Keratinocyte (primary cell): ENCODE measurements around the gene MYDGF. TPM values are rescaled to one million over a fixed set of nuclear protein-coding genes. Genes with fewer than 3 reads are reported as not detected.

Experiments
- DNase-seq: peaks from one replicate; pipeline ENCODE4 v3.0.0-alpha.2; 2011; ENCODE audit warnings: low read depth, missing footprints, low spot score
- FAIRE-seq: peaks from 2 replicates; lab custom pipeline; 2011; peaks lifted over from hg19 to GRCh38; lab: Jason Lieb, UNC
- H2AFZ ChIP-seq: 2 replicates; pipeline ENCODE4 v1.6.0; 2012; ENCODE audit warnings: low read length, control low read depth, inconsistent platforms; ENCODE audit not compliant: control insufficient read depth
- H3K27ac ChIP-seq: 2 replicates; pipeline ENCODE4 v1.5.1; 2011; ENCODE audit warnings: low read length; ENCODE audit not compliant: control insufficient read depth, insufficient read depth
- H3K27me3 ChIP-seq: 3 replicates; pipeline ENCODE4 v1.6.0; 2011; ENCODE audit warnings: low read length; ENCODE audit not compliant: control insufficient read depth, insufficient read depth; ENCODE audit errors: extremely low read depth
- H3K36me3 ChIP-seq, 2 experiments: 2 replicates in 1 of 2; 3 replicates in 1 of 2; pipeline ENCODE4 v1.5.1; 2011; ENCODE audit warnings: low read length in 2 of 2, mild to moderate bottlenecking in 1 of 2; ENCODE audit not compliant: control insufficient read depth in 2 of 2, insufficient read depth in 2 of 2; ENCODE audit errors: extremely low read depth in 1 of 2
- H3K4me1 ChIP-seq: 3 replicates; pipeline ENCODE4 v1.5.1; 2011; ENCODE audit warnings: low read length; ENCODE audit not compliant: control insufficient read depth, insufficient read depth; ENCODE audit errors: extremely low read depth
- H3K4me2 ChIP-seq: 3 replicates; pipeline ENCODE4 v1.6.0; 2011; ENCODE audit warnings: low read depth, low read length; ENCODE audit not compliant: control insufficient read depth, insufficient read depth; ENCODE audit errors: extremely low read depth
- H3K4me3 ChIP-seq, 3 experiments: fragments of 200-600 bp in 1 of 3; sonication (generic) in 1 of 3; 2 replicates in 2 of 3; 3 replicates in 1 of 3; pipeline ENCODE4 v1.5.1; 2011 to 2016; ENCODE audit warnings: low read length in 3 of 3, mild to moderate bottlenecking in 3 of 3, control low read depth in 2 of 3, inconsistent platforms in 1 of 3, low read depth in 1 of 3, mixed read lengths in 1 of 3, mixed run types in 1 of 3, moderate library complexity in 1 of 3; ENCODE audit not compliant: control insufficient read depth in 2 of 3, insufficient read depth in 2 of 3; ENCODE audit errors: extremely low read depth in 1 of 3
- H3K79me2 ChIP-seq: 2 replicates; pipeline ENCODE4 v1.6.0; 2012; ENCODE audit warnings: low read length; ENCODE audit not compliant: control insufficient read depth, insufficient read depth
- H3K9ac ChIP-seq: 3 replicates; pipeline ENCODE4 v1.6.0; 2011; ENCODE audit warnings: low read length; ENCODE audit not compliant: control insufficient read depth, insufficient read depth; ENCODE audit errors: extremely low read depth
- H3K9me1 ChIP-seq: 3 replicates; pipeline ENCODE4 v1.6.0; 2011; ENCODE audit warnings: low read length; ENCODE audit not compliant: control insufficient read depth, insufficient read depth; ENCODE audit errors: extremely low read depth
- H3K9me3 ChIP-seq: 2 replicates; pipeline ENCODE4 v1.5.1; 2012; ENCODE audit warnings: low read depth, low read length; ENCODE audit not compliant: control insufficient read depth
- H4K20me1 ChIP-seq: 3 replicates; pipeline ENCODE4 v1.6.0; 2011; ENCODE audit warnings: low read length; ENCODE audit not compliant: control insufficient read depth, insufficient read depth; ENCODE audit errors: extremely low read depth
- EZH2 ChIP-seq: IDR thresholded peaks from one replicate; pipeline ENCODE4 v1.6.1; 2012; ENCODE audit warnings: inconsistent platforms, mild to moderate bottlenecking, low read length, moderate library complexity
- dilution Hi-C: fragments of 300-500 bp; cut with MboI; formaldehyde crosslinking; loops from one replicate; pipeline ENCODE4 v1.7.0; 2020; ENCODE audit warnings: low sequenced_read_pairs; ENCODE audit not compliant: extremely low pct_ligation_motif_present
- polyA plus RNA-seq, 5 experiments: library from polyadenylated mRNA; depleted of rRNA in 3 of 5; stranded (reverse) in 3 of 5; stranded (forward) in 1 of 5; unstranded in 1 of 5; fragments of >200 nt; gene quantifications; 1 replicate in 1 of 5; 2 replicates in 3 of 5; 3 replicates in 1 of 5; pipeline versions ENCODE4 v1.2.1 to v1.2.3, GENCODE V29; 2011 to 2012; ENCODE audit warnings: missing spikeins in 2 of 5, low read depth in 1 of 5, low replicate concordance in 1 of 5
- TF ChIP-seq, protein P1 (sequence below), 3 experiments: IDR thresholded peaks in 1 of 3; conservative IDR thresholded peaks in 1 of 3; optimal IDR thresholded peaks in 1 of 3; 2 replicates in 2 of 3; 3 replicates in 1 of 3; pipeline versions ENCODE3 to v1.5.1; 2011; ENCODE audit warnings: low read length in 3 of 3, mild to moderate bottlenecking in 3 of 3, moderate library complexity in 2 of 3, control low read depth in 1 of 3, inconsistent platforms in 1 of 3; ENCODE audit not compliant: insufficient read depth in 2 of 3; ENCODE audit errors: extremely low read depth in 1 of 3

The MYDGF gene
- polyA plus RNA-seq, 1 donor (not counting 4 experiments of a cell fraction or from before 2014, with no cell fraction given), result 85.9 TPM

- H3K27ac ChIP-seq, result no peak overlapping the region
- no peak overlapping the region for H3K4me3 ChIP-seq
- H3K27me3 ChIP-seq, result no peaks in the 10 kb centered on the region
- no peak overlapping the region for H3K9ac ChIP-seq
- DNase-seq, result no peak
- H3K9me3 ChIP-seq, result no peaks in the 10 kb centered on the region
- no peak overlapping the region for H2AFZ ChIP-seq
- H3K4me2 ChIP-seq, result no peak overlapping the region
- no peaks in the 10 kb centered on the region for H3K9me1 ChIP-seq
- FAIRE-seq, result no peak
- H3K79me2 ChIP-seq, result no peaks in the 10 kb centered on the region
- H3K4me1 ChIP-seq, result no peaks in the 10 kb centered on the region
- H3K36me3 ChIP-seq, result peaks cover 32 to 56% of the 10 kb centered on the region in 2 experiments
- no peaks in the 10 kb centered on the region for H4K20me1 ChIP-seq
- dilution Hi-C loops, result no loop called here
- TF ChIP-seq EZH2, result no peak
Measured at GRCh38 chr19:4657262-4657661, 12.9 kb downstream of the MYDGF start.

- Histone ChIP-seq H3K79me2 (no peaks in the 10 kb centered on the region), H3K4me2 (no peak overlapping the region), H3K9ac (no peak overlapping the region), H3K9me3 (no peaks in the 10 kb centered on the region), H4K20me1 (no peaks in the 10 kb centered on the region), H3K9me1 (no peaks in the 10 kb centered on the region), H3K4me1 (no peaks in the 10 kb centered on the region), H3K36me3 (peaks cover 29 to 50% of the 10 kb centered on the region in 2 experiments), H3K27ac (no peak overlapping the region), H3K27me3 (no peaks in the 10 kb centered on the region), H3K4me3 (no peak overlapping the region), H2AFZ (no peak overlapping the region)
- no peak for FAIRE-seq
- no peak for DNase-seq
- dilution Hi-C loops, result no loop called here
- TF ChIP-seq, protein P1, sequence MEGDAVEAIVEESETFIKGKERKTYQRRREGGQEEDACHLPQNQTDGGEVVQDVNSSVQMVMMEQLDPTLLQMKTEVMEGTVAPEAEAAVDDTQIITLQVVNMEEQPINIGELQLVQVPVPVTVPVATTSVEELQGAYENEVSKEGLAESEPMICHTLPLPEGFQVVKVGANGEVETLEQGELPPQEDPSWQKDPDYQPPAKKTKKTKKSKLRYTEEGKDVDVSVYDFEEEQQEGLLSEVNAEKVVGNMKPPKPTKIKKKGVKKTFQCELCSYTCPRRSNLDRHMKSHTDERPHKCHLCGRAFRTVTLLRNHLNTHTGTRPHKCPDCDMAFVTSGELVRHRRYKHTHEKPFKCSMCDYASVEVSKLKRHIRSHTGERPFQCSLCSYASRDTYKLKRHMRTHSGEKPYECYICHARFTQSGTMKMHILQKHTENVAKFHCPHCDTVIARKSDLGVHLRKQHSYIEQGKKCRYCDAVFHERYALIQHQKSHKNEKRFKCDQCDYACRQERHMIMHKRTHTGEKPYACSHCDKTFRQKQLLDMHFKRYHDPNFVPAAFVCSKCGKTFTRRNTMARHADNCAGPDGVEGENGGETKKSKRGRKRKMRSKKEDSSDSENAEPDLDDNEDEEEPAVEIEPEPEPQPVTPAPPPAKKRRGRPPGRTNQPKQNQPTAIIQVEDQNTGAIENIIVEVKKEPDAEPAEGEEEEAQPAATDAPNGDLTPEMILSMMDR (optimal IDR thresholded peaks at IDR 0.05 in 1 of 3, IDR thresholded peaks at IDR 0.05 in 1 of 3, conservative IDR thresholded peaks at IDR 0.05 in 1 of 3; ENCODE audit: extremely low read depth in 1 of 3, insufficient read depth in 2 of 3, low read length in 3 of 3), result no peak
Measured at GRCh38 chr19:4656102-4656501, 14.0 kb downstream of the MYDGF start.
